ENCODE measurements around the gene PROSER3.

GRCh38 chr19:35727956-35728706, 29.8 kb upstream of the PROSER3 start:
- TF ChIP-seq EZH2 (IDR thresholded peaks at IDR 0.05; ENCODE audit: insufficient read depth, poor library complexity, severe bottlenecking) (no peak), EZH2phosphoT487 (IDR thresholded peaks at IDR 0.05; ENCODE audit: insufficient read depth, low read depth) (no peak)
